ENCODE measurements around the gene ARL2BP.

GRCh38 chr16:57236022-57236350 is 9.1 kb upstream of the ARL2BP start:
- TF ChIP-seq CTCF (IDR thresholded peaks at IDR 0.05) (no peak), EZH2 (IDR thresholded peaks at IDR 0.05; ENCODE audit: borderline replicate concordance, insufficient read depth, low read depth, low read length, poor library complexity, severe bottlenecking) (no peak)

All from B cell (primary cell).